OCI-LY7 (cell line): ENCODE measurements around the gene ACTR2. TPM values are rescaled to one million over a fixed set of nuclear protein-coding genes. Genes with fewer than 3 reads are reported as not detected.

Experiments used
- BruUV-seq: library from RNA; stranded (reverse); fragments of 400-500 nt; replicated peaks from 2 replicates; lab custom pipeline; 2021; lab: Mats Ljungman, UMichigan
- CTCF ChIA-PET: fragments of 300-600 bp; sonication (Branson Sonifier 250); formaldehyde crosslinking; loops from one replicate; lab custom pipeline; 2022; ENCODE audit warnings: antibody characterized with exemption; ENCODE audit not compliant: unreplicated experiment; lab: Charles Lee
- POLR2A ChIA-PET: fragments of 300-600 bp; sonication (Branson Sonifier 250); formaldehyde crosslinking; loops from one replicate; lab custom pipeline; 2022; ENCODE audit warnings: antibody characterized with exemption; lab: Charles Lee
- DNase-seq: peaks from one replicate; pipeline ENCODE4 v3.0.0-alpha.2; 2015; ENCODE audit warnings: low spot score
- H2AFZ ChIP-seq: fragments of 200-600 bp; sonication (generic), shearing (Covaris generic); 2 replicates; pipeline ENCODE4 v1.6.1; 2014; ENCODE audit warnings: mild to moderate bottlenecking, antibody characterized with exemption, low read length, moderate library complexity
- H3K27ac ChIP-seq: fragments of 200-600 bp; sonication (generic); 2 replicates; pipeline ENCODE4 v1.5.1; 2014; ENCODE audit warnings: mixed run types, low read depth, mild to moderate bottlenecking, moderate library complexity, low read length, inconsistent platforms; ENCODE audit not compliant: poor library complexity, severe bottlenecking
- H3K36me3 ChIP-seq: fragments of 200-600 bp; sonication (generic); 2 replicates; pipeline ENCODE4 v1.6.1; 2014; ENCODE audit warnings: mild to moderate bottlenecking, antibody characterized with exemption, low read length, moderate library complexity, mixed read lengths; ENCODE audit not compliant: insufficient read depth
- H3K4me1 ChIP-seq: fragments of 200-600 bp; sonication (generic); 2 replicates; pipeline ENCODE4 v1.5.1; 2014; ENCODE audit warnings: mild to moderate bottlenecking, low read length; ENCODE audit not compliant: insufficient read depth, poor library complexity, severe bottlenecking
- H3K4me2 ChIP-seq: fragments of 200-600 bp; sonication (generic); 2 replicates; pipeline ENCODE4 v1.6.1; 2014; ENCODE audit warnings: mild to moderate bottlenecking, low read length
- H3K4me3 ChIP-seq: fragments of 200-600 bp; sonication (generic); 2 replicates; pipeline ENCODE4 v1.5.1; 2014; ENCODE audit warnings: mild to moderate bottlenecking, low read depth, low read length; ENCODE audit not compliant: poor library complexity, severe bottlenecking
- H3K79me2 ChIP-seq: fragments of 200-600 bp; sonication (generic); 2 replicates; pipeline ENCODE4 v1.6.1; 2016; ENCODE audit warnings: low read depth, mild to moderate bottlenecking, low read length, moderate library complexity, mixed read lengths; ENCODE audit not compliant: insufficient read depth
- H3K9me2 ChIP-seq: fragments of 200-600 bp; sonication (generic); 2 replicates; pipeline ENCODE4 v1.6.1; 2016; ENCODE audit warnings: mild to moderate bottlenecking, low read length, mixed read lengths; ENCODE audit not compliant: insufficient read depth
- H3K9me3 ChIP-seq: fragments of 200-600 bp; sonication (generic); 2 replicates; pipeline ENCODE4 v1.6.1; 2014; ENCODE audit warnings: mild to moderate bottlenecking, mixed run types, low read length, mixed read lengths
- H4K20me1 ChIP-seq: fragments of 200-600 bp; sonication (generic); 2 replicates; pipeline ENCODE4 v1.6.1; 2014; ENCODE audit warnings: mild to moderate bottlenecking, antibody characterized with exemption, low read length, moderate library complexity, mixed read lengths; ENCODE audit not compliant: insufficient read depth
- EZH2phosphoT487 ChIP-seq: fragments of 200-600 bp; sonication (generic); IDR thresholded peaks from 2 replicates; pipeline ENCODE4 v1.6.1; 2018; ENCODE audit warnings: low read depth, borderline replicate concordance, mild to moderate bottlenecking, mixed run types, antibody characterized with exemption, low read length, moderate library complexity, mixed read lengths
- intact Hi-C: fragments of 100-400 bp; cut with micrococcal nuclease; formaldehyde crosslinking; loops from one replicate; pipeline ENCODE4 v1.10.0; 2022; ENCODE audit not compliant: unreplicated experiment
- total RNA-seq, 2 experiments: library from RNA; depleted of rRNA in 1 of 2; stranded (reverse); fragments of >200 nt in 1 of 2; shearing (Covaris generic) in 1 of 2; gene quantifications; 2 replicates each; pipeline ENCODE4 v1.2.3, GENCODE V29; 2014 to 2022
- TF ChIP-seq, protein P1 (sequence below): fragments of 200-600 bp; sonication (generic); conservative IDR thresholded peaks from 2 replicates; pipeline ENCODE4 v1.5.1; 2014; ENCODE audit warnings: mild to moderate bottlenecking, antibody characterized with exemption, low read length, moderate library complexity, mixed read lengths

Gene ACTR2
- total RNA-seq, 2 experiments from 2014 or later, result 69.0 to 412 TPM

DNA sequence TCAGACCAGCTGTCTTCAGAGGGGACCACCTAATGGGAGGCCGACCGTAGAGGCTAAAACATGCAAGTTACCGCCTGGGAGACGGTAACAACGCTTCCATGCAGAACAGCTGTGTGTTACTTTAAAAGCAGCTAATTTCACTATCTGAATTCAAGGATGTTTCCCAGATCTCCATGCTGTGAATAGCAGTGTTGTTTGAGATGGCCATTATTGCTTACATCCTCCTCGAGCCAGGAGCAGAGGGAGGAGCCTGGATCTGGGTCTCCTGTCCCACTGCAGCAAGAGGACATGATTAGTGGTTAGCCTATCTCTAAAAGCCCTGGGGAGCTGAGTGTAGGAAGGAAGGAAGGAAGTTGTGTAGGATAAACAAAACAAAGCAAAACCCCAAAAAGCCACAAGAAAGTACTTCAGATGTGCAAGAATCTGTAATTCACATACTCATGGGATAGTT lies 50.9 kb downstream of the ACTR2 start:
- CTCF ChIA-PET, result interaction anchor here (0.6 kb wide), 1 partner anchor 306 kb away, joined by 3 read pairs; no protein-coding TSS in a partner anchor
- intact Hi-C loops, result loop anchor here (5.0 kb wide), 2 partner anchors 274 to 294 kb away; no protein-coding TSS in a partner anchor
- no peak overlapping the region for H2AFZ ChIP-seq
- no TSS peak for BruUV-seq
- H3K79me2 ChIP-seq, result no peaks in the 10 kb centered on the region
- no peak for TF ChIP-seq EZH2phosphoT487
- TF ChIP-seq, protein P1, sequence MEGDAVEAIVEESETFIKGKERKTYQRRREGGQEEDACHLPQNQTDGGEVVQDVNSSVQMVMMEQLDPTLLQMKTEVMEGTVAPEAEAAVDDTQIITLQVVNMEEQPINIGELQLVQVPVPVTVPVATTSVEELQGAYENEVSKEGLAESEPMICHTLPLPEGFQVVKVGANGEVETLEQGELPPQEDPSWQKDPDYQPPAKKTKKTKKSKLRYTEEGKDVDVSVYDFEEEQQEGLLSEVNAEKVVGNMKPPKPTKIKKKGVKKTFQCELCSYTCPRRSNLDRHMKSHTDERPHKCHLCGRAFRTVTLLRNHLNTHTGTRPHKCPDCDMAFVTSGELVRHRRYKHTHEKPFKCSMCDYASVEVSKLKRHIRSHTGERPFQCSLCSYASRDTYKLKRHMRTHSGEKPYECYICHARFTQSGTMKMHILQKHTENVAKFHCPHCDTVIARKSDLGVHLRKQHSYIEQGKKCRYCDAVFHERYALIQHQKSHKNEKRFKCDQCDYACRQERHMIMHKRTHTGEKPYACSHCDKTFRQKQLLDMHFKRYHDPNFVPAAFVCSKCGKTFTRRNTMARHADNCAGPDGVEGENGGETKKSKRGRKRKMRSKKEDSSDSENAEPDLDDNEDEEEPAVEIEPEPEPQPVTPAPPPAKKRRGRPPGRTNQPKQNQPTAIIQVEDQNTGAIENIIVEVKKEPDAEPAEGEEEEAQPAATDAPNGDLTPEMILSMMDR, result no peak
- DNase-seq, result no peak
- H4K20me1 ChIP-seq, result no peaks in the 10 kb centered on the region
- H3K9me3 ChIP-seq, result no peaks in the 10 kb centered on the region
- H3K36me3 ChIP-seq, result peaks cover 12% of the 10 kb centered on the region
- no peak overlapping the region for H3K4me3 ChIP-seq
- no peaks in the 10 kb centered on the region for H3K9me2 ChIP-seq
- peaks cover 17% of the 10 kb centered on the region for H3K4me1 ChIP-seq
- H3K4me2 ChIP-seq, result no peak overlapping the region
- POLR2A ChIA-PET, result interaction anchor here (0.6 to 1.1 kb wide), 6 partner anchors 22 to 161 kb away, joined by 3 to 5 read pairs (median 3); no protein-coding TSS in a partner anchor
- H3K27ac ChIP-seq, result no peak overlapping the region

DNA sequence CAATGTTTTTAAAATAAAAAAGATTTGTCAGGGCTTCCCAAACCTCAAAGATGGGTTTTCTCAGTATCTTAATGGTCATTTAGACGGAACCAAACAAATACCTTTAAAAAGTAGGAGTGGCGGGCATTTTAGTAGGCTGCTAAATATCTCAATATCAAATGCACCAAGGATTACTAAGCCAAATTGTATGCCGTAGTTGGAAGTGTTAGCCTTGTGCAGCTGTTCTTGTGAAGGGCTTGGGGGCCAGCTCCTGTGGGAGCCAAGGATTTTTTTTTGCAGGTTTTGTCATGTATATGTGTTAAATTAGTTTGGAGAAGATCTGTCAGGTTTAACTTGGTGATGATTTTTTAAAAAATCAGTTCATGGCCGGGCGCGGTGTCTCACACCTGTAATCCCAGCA lies 52.1 kb downstream of the ACTR2 start:
- ChIA-PET CTCF (no interaction called here), POLR2A (interaction anchor here (0.7 to 1.2 kb wide), 3 partner anchors 11 to 196 kb away, joined by 3 to 5 read pairs (median 3); no protein-coding TSS in a partner anchor)
- DNase-seq, result no peak
- Histone ChIP-seq H3K4me3 (no peak overlapping the region), H3K4me1 (peaks cover 17% of the 10 kb centered on the region), H3K4me2 (no peak overlapping the region), H4K20me1 (no peaks in the 10 kb centered on the region), H3K36me3 (peaks cover 6% of the 10 kb centered on the region; the same call in 1 of the 2 replicates), H3K9me2 (no peaks in the 10 kb centered on the region), H2AFZ (no peak overlapping the region), H3K79me2 (no peaks in the 10 kb centered on the region), H3K27ac (no peak overlapping the region), H3K9me3 (no peaks in the 10 kb centered on the region)
- intact Hi-C loops, result loop anchor here (5.0 kb wide), 2 partner anchors 273 to 293 kb away; no protein-coding TSS in a partner anchor
- no TSS peak for BruUV-seq
- no peak for TF ChIP-seq EZH2phosphoT487
- TF ChIP-seq, protein P1, result no peak
